ENCODE results near the gene CCM2L.

The CCM2L gene

GRCh38 chr20:32019156-32019510 is 8.9 kb downstream of the CCM2L start:
- H3K9me3 ChIP-seq (ENCODE audit: low read length): no peaks in the 10 kb centered on the region
- TF ChIP-seq, protein P1, sequence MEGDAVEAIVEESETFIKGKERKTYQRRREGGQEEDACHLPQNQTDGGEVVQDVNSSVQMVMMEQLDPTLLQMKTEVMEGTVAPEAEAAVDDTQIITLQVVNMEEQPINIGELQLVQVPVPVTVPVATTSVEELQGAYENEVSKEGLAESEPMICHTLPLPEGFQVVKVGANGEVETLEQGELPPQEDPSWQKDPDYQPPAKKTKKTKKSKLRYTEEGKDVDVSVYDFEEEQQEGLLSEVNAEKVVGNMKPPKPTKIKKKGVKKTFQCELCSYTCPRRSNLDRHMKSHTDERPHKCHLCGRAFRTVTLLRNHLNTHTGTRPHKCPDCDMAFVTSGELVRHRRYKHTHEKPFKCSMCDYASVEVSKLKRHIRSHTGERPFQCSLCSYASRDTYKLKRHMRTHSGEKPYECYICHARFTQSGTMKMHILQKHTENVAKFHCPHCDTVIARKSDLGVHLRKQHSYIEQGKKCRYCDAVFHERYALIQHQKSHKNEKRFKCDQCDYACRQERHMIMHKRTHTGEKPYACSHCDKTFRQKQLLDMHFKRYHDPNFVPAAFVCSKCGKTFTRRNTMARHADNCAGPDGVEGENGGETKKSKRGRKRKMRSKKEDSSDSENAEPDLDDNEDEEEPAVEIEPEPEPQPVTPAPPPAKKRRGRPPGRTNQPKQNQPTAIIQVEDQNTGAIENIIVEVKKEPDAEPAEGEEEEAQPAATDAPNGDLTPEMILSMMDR (IDR thresholded peaks at IDR 0.05; ENCODE audit: low read length): no peak
- TF ChIP-seq EZH2 (IDR thresholded peaks at IDR 0.05; ENCODE audit: borderline replicate concordance, low read length): no peak
- no peak overlapping the region for H3K9ac ChIP-seq (ENCODE audit: low read length)
- H3K27me3 ChIP-seq (ENCODE audit: insufficient read depth, low read length): peaks cover 23% of the 10 kb centered on the region
- no peaks in the 10 kb centered on the region for H3K79me2 ChIP-seq (ENCODE audit: insufficient read depth, low read length)
- no peak overlapping the region for H3K4me2 ChIP-seq (ENCODE audit: low read length)
- H3F3A ChIP-seq (ENCODE audit: insufficient read depth, low read length): no peaks in the 10 kb centered on the region
- H3K4me1 ChIP-seq (ENCODE audit: insufficient read depth, low read length, severe bottlenecking): peaks cover 11% of the 10 kb centered on the region
- no peak overlapping the region for H2AFZ ChIP-seq (ENCODE audit: low read length)
- H3K36me3 ChIP-seq (ENCODE audit: insufficient read depth, low read length): no peaks in the 10 kb centered on the region
- H3K9me2 ChIP-seq (ENCODE audit: low read depth, low read length): no peaks in the 10 kb centered on the region
- no peaks in the 10 kb centered on the region for H4K20me1 ChIP-seq (ENCODE audit: insufficient read depth, low read length)
- no peak overlapping the region for H3K27ac ChIP-seq (ENCODE audit: low read depth, low read length, poor library complexity, severe bottlenecking)
- no peak overlapping the region for H3K4me3 ChIP-seq (ENCODE audit: low read depth, low read length, poor library complexity, severe bottlenecking)

GRCh38 chr20:32019563-32020463 is 9.6 kb downstream of the CCM2L start:
- Histone ChIP-seq H3K36me3 (ENCODE audit: insufficient read depth, low read length) (no peaks in the 10 kb centered on the region), H3K4me1 (ENCODE audit: insufficient read depth, low read length, severe bottlenecking) (peaks cover 11% of the 10 kb centered on the region), H2AFZ (ENCODE audit: low read length) (no peak overlapping the region), H3F3A (ENCODE audit: insufficient read depth, low read length) (no peaks in the 10 kb centered on the region), H3K79me2 (ENCODE audit: insufficient read depth, low read length) (no peaks in the 10 kb centered on the region), H3K4me2 (ENCODE audit: low read length) (no peak overlapping the region), H3K27me3 (ENCODE audit: insufficient read depth, low read length) (peaks cover 21% of the 10 kb centered on the region), H3K27ac (ENCODE audit: low read depth, low read length, poor library complexity, severe bottlenecking) (no peak overlapping the region), H3K4me3 (ENCODE audit: low read depth, low read length, poor library complexity, severe bottlenecking) (no peak overlapping the region), H4K20me1 (ENCODE audit: insufficient read depth, low read length) (no peaks in the 10 kb centered on the region), H3K9me3 (ENCODE audit: low read length) (no peaks in the 10 kb centered on the region), H3K9ac (ENCODE audit: low read length) (no peak overlapping the region), H3K9me2 (ENCODE audit: low read depth, low read length) (no peaks in the 10 kb centered on the region)
- no peak for TF ChIP-seq EZH2 (IDR thresholded peaks at IDR 0.05; ENCODE audit: borderline replicate concordance, low read length)
- TF ChIP-seq, protein P1 (IDR thresholded peaks at IDR 0.05; ENCODE audit: low read length): no peak

GRCh38 chr20:32021091-32021490 is 10.9 kb downstream of the CCM2L start:
- Histone ChIP-seq H3K4me2 (ENCODE audit: low read length) (no peak overlapping the region), H2AFZ (ENCODE audit: low read length) (no peak overlapping the region), H3K27me3 (ENCODE audit: insufficient read depth, low read length) (peaks cover 16% of the 10 kb centered on the region), H3K4me3 (ENCODE audit: low read depth, low read length, poor library complexity, severe bottlenecking) (no peak overlapping the region), H3K36me3 (ENCODE audit: insufficient read depth, low read length) (no peaks in the 10 kb centered on the region), H3K9me2 (ENCODE audit: low read depth, low read length) (no peaks in the 10 kb centered on the region), H4K20me1 (ENCODE audit: insufficient read depth, low read length) (no peaks in the 10 kb centered on the region), H3K27ac (ENCODE audit: low read depth, low read length, poor library complexity, severe bottlenecking) (no peak overlapping the region), H3K9ac (ENCODE audit: low read length) (no peak overlapping the region), H3K9me3 (ENCODE audit: low read length) (no peaks in the 10 kb centered on the region), H3F3A (ENCODE audit: insufficient read depth, low read length) (no peaks in the 10 kb centered on the region), H3K79me2 (ENCODE audit: insufficient read depth, low read length) (no peaks in the 10 kb centered on the region), H3K4me1 (ENCODE audit: insufficient read depth, low read length, severe bottlenecking) (peaks cover 11% of the 10 kb centered on the region)
- no peak for TF ChIP-seq EZH2 (IDR thresholded peaks at IDR 0.05; ENCODE audit: borderline replicate concordance, low read length)
- TF ChIP-seq, protein P1 (IDR thresholded peaks at IDR 0.05; ENCODE audit: low read length): no peak

All from OCI-LY1 (cell line).